H1 (cell line): ENCODE results near the gene ISG20L2. TPM values are rescaled to one million over a fixed set of nuclear protein-coding genes. Genes with fewer than 3 reads are reported as not detected.

ENCODE experiments used
- CTCF ChIA-PET: fragments of 300-600 bp; sonication (Branson Sonifier 250); formaldehyde crosslinking; loops from one replicate; lab custom pipeline; 2021; ENCODE audit not compliant: partially characterized antibody; lab: Charles Lee
- POLR2A ChIA-PET: fragments of 300-600 bp; sonication (Branson Sonifier 250); formaldehyde crosslinking; loops from one replicate; lab custom pipeline; 2021; ENCODE audit warnings: inconsistent platforms; ENCODE audit not compliant: partially characterized antibody; lab: Charles Lee
- DNase-seq, 2 experiments: peaks; one replicate each; pipeline versions ENCODE4 v3.0.0 to v3.0.0-alpha.2; 2010 to 2022; ENCODE audit warnings: low spot score in 2 of 2, low read depth in 1 of 2, mixed read lengths in 1 of 2
- FAIRE-seq: peaks from 2 replicates; lab custom pipeline; 2011; peaks lifted over from hg19 to GRCh38; lab: Jason Lieb, UNC
- H2AFZ ChIP-seq: 2 replicates; pipeline ENCODE4 v1.8.1; 2012; ENCODE audit warnings: low read length, inconsistent platforms
- H2AK5ac ChIP-seq: 2 replicates; pipeline ENCODE4 v1.6.1; 2013; ENCODE audit warnings: low read depth, low read length
- H2BK120ac ChIP-seq: replicated peaks from 2 replicates; pipeline ENCODE3; 2013; ENCODE audit warnings: low read depth, low read length, inconsistent platforms
- H2BK12ac ChIP-seq: 2 replicates; pipeline ENCODE4 v1.6.1; 2013; ENCODE audit warnings: low read depth, low read length
- H2BK15ac ChIP-seq: 2 replicates; pipeline ENCODE4 v1.6.1; 2013; ENCODE audit warnings: low read length
- H2BK20ac ChIP-seq: 2 replicates; pipeline ENCODE4 v1.6.1; 2013; ENCODE audit warnings: low read length
- H2BK5ac ChIP-seq: 2 replicates; pipeline ENCODE4 v1.6.1; 2013; ENCODE audit warnings: low read depth, low read length
- H3K14ac ChIP-seq: 2 replicates; pipeline ENCODE4 v1.6.1; 2013; ENCODE audit warnings: inconsistent platforms; ENCODE audit not compliant: insufficient read length
- H3K18ac ChIP-seq: 2 replicates; pipeline ENCODE4 v1.6.1; 2013; ENCODE audit warnings: low read length; ENCODE audit errors: extremely low read depth
- H3K23ac ChIP-seq: 2 replicates; pipeline ENCODE4 v1.6.1; 2013; ENCODE audit warnings: inconsistent platforms; ENCODE audit not compliant: insufficient read length
- H3K23me2 ChIP-seq: 2 replicates; pipeline ENCODE4 v1.6.1; 2013; ENCODE audit warnings: low read depth, low read length
- H3K27ac ChIP-seq: 2 replicates; pipeline ENCODE4 v1.6.1; 2011; ENCODE audit warnings: low read depth, low read length, inconsistent platforms
- H3K27me3 ChIP-seq, 4 experiments: replicated peaks in 1 of 4; 1 replicate in 1 of 4; 2 replicates in 3 of 4; pipeline versions ENCODE4 v1.6.1 to v1.8.1; 2011 to 2013; ENCODE audit warnings: low read length in 3 of 4, mild to moderate bottlenecking in 3 of 4, inconsistent platforms in 2 of 4, mixed read lengths in 2 of 4, moderate library complexity in 1 of 4; ENCODE audit not compliant: control insufficient read depth in 3 of 4, insufficient read depth in 3 of 4; ENCODE audit errors: extremely low read depth in 1 of 4
- H3K36me3 ChIP-seq, 4 experiments: 2 replicates each; pipeline versions ENCODE4 v1.6.1 to v1.8.1; 2011 to 2013; ENCODE audit warnings: mild to moderate bottlenecking in 4 of 4, low read length in 3 of 4, moderate library complexity in 2 of 4, control low read depth in 1 of 4, inconsistent platforms in 1 of 4; ENCODE audit not compliant: insufficient read depth in 4 of 4, control insufficient read depth in 2 of 4
- H3K4ac ChIP-seq: replicated peaks from 2 replicates; pipeline ENCODE3; 2013; ENCODE audit warnings: low read length, low read depth, mixed read lengths, inconsistent platforms; ENCODE audit not compliant: insufficient read length
- H3K4me1 ChIP-seq, 4 experiments: replicated peaks in 1 of 4; 1 replicate in 1 of 4; 2 replicates in 3 of 4; pipeline versions ENCODE4 v1.6.1 to v1.8.1; 2011 to 2013; ENCODE audit warnings: low read length in 3 of 4, inconsistent platforms in 2 of 4, mixed read lengths in 1 of 4; ENCODE audit not compliant: insufficient read depth in 4 of 4, control insufficient read depth in 3 of 4
- H3K4me2 ChIP-seq, 2 experiments: 2 replicates each; pipeline versions ENCODE4 v1.6.1 to v1.8.1; 2011 to 2013; ENCODE audit warnings: low read depth in 2 of 2, low read length in 2 of 2, control low read depth in 1 of 2, inconsistent platforms in 1 of 2, mild to moderate bottlenecking in 1 of 2; ENCODE audit not compliant: insufficient read depth in 1 of 2
- H3K4me3 ChIP-seq, 4 experiments: fragments of 200-600, 300-600 bp in 1 of 4; sonication (generic), shearing (Covaris generic), sonication (Bioruptor Twin) in 1 of 4; 2 replicates each; pipeline versions ENCODE4 v1.5.1 to v1.8.1; 2011 to 2016; ENCODE audit warnings: low read length in 4 of 4, low read depth in 3 of 4, control low read depth in 2 of 4, inconsistent platforms in 2 of 4, mild to moderate bottlenecking in 2 of 4, mixed read lengths in 1 of 4, moderate library complexity in 1 of 4; ENCODE audit not compliant: insufficient read depth in 2 of 4; ENCODE audit errors: extremely low read depth in 1 of 4
- H3K56ac ChIP-seq: replicated peaks from 2 replicates; pipeline ENCODE3; 2013; ENCODE audit warnings: low read depth, mild to moderate bottlenecking, mixed read lengths, low read length, inconsistent platforms; ENCODE audit not compliant: insufficient read length
- H3K79me1 ChIP-seq: 2 replicates; pipeline ENCODE4 v1.6.1; 2013; ENCODE audit warnings: low read depth, low read length, control low read depth
- H3K79me2 ChIP-seq, 2 experiments: 2 replicates each; pipeline versions ENCODE4 v1.6.1 to v1.8.1; 2012 to 2013; ENCODE audit warnings: low read length in 2 of 2, mild to moderate bottlenecking in 2 of 2, inconsistent platforms in 1 of 2; ENCODE audit not compliant: insufficient read depth in 2 of 2, control insufficient read depth in 1 of 2
- H3K9ac ChIP-seq, 4 experiments: replicated peaks in 1 of 4; 1 replicate in 1 of 4; 2 replicates in 3 of 4; pipeline versions ENCODE4 v1.6.1 to v1.8.1; 2011 to 2013; ENCODE audit warnings: low read depth in 3 of 4, low read length in 3 of 4, control low read depth in 2 of 4, mild to moderate bottlenecking in 2 of 4, moderate library complexity in 2 of 4, inconsistent platforms in 1 of 4; ENCODE audit errors: extremely low read depth in 1 of 4
- H3K9me3 ChIP-seq, 2 experiments: 2 replicates each; pipeline versions ENCODE4 v1.6.1 to v1.8.1; 2012 to 2013; ENCODE audit warnings: mild to moderate bottlenecking in 2 of 2, moderate library complexity in 2 of 2, control low read depth in 1 of 2, inconsistent platforms in 1 of 2, low read depth in 1 of 2, low read length in 1 of 2, mixed read lengths in 1 of 2; ENCODE audit not compliant: insufficient read depth in 2 of 2
- H4K20me1 ChIP-seq, 2 experiments: replicated peaks in 1 of 2; 2 replicates each; pipeline versions ENCODE3 to v1.8.1; 2011 to 2013; ENCODE audit warnings: inconsistent platforms in 2 of 2, low read length in 2 of 2, mild to moderate bottlenecking in 1 of 2; ENCODE audit not compliant: insufficient read depth in 2 of 2, control insufficient read depth in 1 of 2
- H4K5ac ChIP-seq: 2 replicates; pipeline ENCODE4 v1.6.1; 2013; ENCODE audit warnings: low read length, low read depth, mixed read lengths, inconsistent platforms; ENCODE audit not compliant: insufficient read length
- H4K8ac ChIP-seq: 2 replicates; pipeline ENCODE4 v1.8.0; 2013; ENCODE audit warnings: mild to moderate bottlenecking, moderate library complexity, low read length, inconsistent platforms; ENCODE audit not compliant: insufficient read depth; ENCODE audit errors: extremely low read depth
- H4K91ac ChIP-seq: replicated peaks from 2 replicates; pipeline ENCODE3; 2013; ENCODE audit warnings: low read length, mixed read lengths, inconsistent platforms; ENCODE audit not compliant: insufficient read length
- CBX8 ChIP-seq: fragments of 300-800, 300-1000 bp; sonication (generic); IDR thresholded peaks from 2 replicates; pipeline ENCODE4 v1.7.1; 2016; ENCODE audit warnings: low read depth, low read length, borderline replicate concordance
- CHD1 ChIP-seq: IDR thresholded peaks from 2 replicates; pipeline ENCODE4 v1.6.1; 2012; ENCODE audit warnings: low read depth, low read length, improper control_type of control experiment
- CREB1 ChIP-seq: IDR thresholded peaks from 2 replicates; pipeline ENCODE4 v1.6.1; 2012; ENCODE audit warnings: inconsistent platforms
- EP300 ChIP-seq, 2 experiments: IDR thresholded peaks; 1 replicate in 1 of 2; 2 replicates in 1 of 2; pipeline ENCODE4 v1.6.1; 2011 to 2012; ENCODE audit warnings: low read depth in 2 of 2, low read length in 2 of 2, mild to moderate bottlenecking in 2 of 2, borderline replicate concordance in 1 of 2, inconsistent platforms in 1 of 2, moderate library complexity in 1 of 2
- GTF2F1 ChIP-seq: IDR thresholded peaks from 2 replicates; pipeline ENCODE4 v1.6.1; 2012; ENCODE audit warnings: low read depth, low read length, improper control_type of control experiment, borderline replicate concordance
- JUN ChIP-seq: IDR thresholded peaks from 2 replicates; pipeline ENCODE4 v1.6.1; 2011; ENCODE audit warnings: low read depth, mild to moderate bottlenecking, improper control_type of control experiment, low read length
- MAFK ChIP-seq: IDR thresholded peaks from 2 replicates; pipeline ENCODE4 v1.6.1; 2012; ENCODE audit warnings: low read depth, mild to moderate bottlenecking, improper control_type of control experiment, low read length
- RAD21 ChIP-seq, 2 experiments: IDR thresholded peaks in 1 of 2; conservative IDR thresholded peaks in 1 of 2; 2 replicates each; pipeline ENCODE4 v1.6.1; 2011; ENCODE audit warnings: low read depth in 2 of 2, low read length in 2 of 2, improper control_type of control experiment in 1 of 2, inconsistent platforms in 1 of 2, mild to moderate bottlenecking in 1 of 2, moderate library complexity in 1 of 2
- RXRA ChIP-seq: IDR thresholded peaks from 2 replicates; pipeline ENCODE4 v1.6.1; 2011; ENCODE audit warnings: low read depth, mild to moderate bottlenecking, low read length, moderate library complexity; ENCODE audit not compliant: insufficient read depth
- SP1 ChIP-seq: IDR thresholded peaks from 2 replicates; pipeline ENCODE4 v1.6.1; 2011; ENCODE audit warnings: low read depth, low read length
- TBP ChIP-seq: IDR thresholded peaks from 2 replicates; pipeline ENCODE4 v1.6.1; 2011; ENCODE audit warnings: low read depth, low read length, improper control_type of control experiment
- ZNF274 ChIP-seq: IDR thresholded peaks from 2 replicates; pipeline ENCODE4 v1.7.0; 2012; ENCODE audit warnings: low read length, borderline replicate concordance; ENCODE audit errors: extremely low read depth
- WGBS, 2 experiments: shearing (Covaris generic) in 1 of 2; methylation state at CpG; one replicate each; pipeline versions ENCODE4 v1.1.6 to v1.1.7; 2013 to 2015; ENCODE audit warnings: low lambda C conversion rate in 2 of 2, mixed read lengths in 2 of 2, inconsistent platforms in 1 of 2, low coverage in 1 of 2, missing lambda C conversion rate in 1 of 2; ENCODE audit not compliant: insufficient replicate concordance in 2 of 2, insufficient coverage in 1 of 2, insufficient read length in 1 of 2; ENCODE audit errors: extremely low coverage in 1 of 2, missing lambda C conversion rate in 1 of 2; 5-methylcytosine and 5-hydroxymethylcytosine counted together
- polyA plus RNA-seq, 7 experiments: library from polyadenylated mRNA; depleted of rRNA in 3 of 7; stranded (reverse) in 5 of 7; unstranded in 2 of 7; fragments of >200 nt in 5 of 7; fragments of 200-250 nt in 2 of 7; gene quantifications; 1 replicate in 5 of 7; 2 replicates in 1 of 7; 4 replicates in 1 of 7; pipeline versions ENCODE4 v1.2.1 to v1.2.3, GENCODE V29; 2011 to 2013; ENCODE audit warnings: missing spikeins in 2 of 7, mixed read lengths in 2 of 7
- total RNA-seq: library from RNA; stranded (reverse); fragmentation: NEBNext Ultra II Directional; extraction: Animal tissue kit (Norgen Biotek cat#: 25700); gene quantifications from 2 replicates; pipeline ENCODE4 v1.2.1, GENCODE V29; 2021

ISG20L2 gene
- total and polyA plus RNA-seq, 2 of the 8 experiments (the other 6 are each of a cell fraction or from before 2014, with no cell fraction given) = 47.5 to 53.0 TPM

DNA sequence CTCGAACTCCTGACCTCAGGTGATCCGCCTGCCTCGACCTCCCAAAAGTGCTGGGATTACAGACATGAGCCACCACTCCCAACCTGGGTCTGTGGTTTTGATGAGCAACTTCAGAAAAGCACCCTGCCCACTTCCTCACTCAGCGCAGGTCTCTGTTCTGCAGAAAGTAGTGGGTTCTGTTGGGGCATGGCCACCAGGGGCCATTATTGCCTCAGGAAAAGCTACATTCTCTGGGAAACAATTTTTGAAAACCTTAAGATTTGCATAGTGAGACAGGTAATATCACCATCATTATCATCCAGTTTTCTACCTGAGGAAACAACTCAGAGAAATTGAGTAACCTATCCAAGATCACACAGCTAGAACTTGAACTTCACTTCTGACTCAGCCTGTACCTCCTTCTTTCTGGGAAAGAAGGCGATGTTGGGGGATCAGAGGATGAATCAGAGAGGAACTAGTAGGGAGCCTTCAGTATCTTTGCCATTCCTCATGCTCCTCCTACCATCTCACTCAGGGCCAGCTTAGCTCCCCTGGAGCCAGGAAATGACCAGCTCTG is 44.3 kb downstream of the ISG20L2 start:
- Histone ChIP-seq H3K9ac (no peak overlapping the region), H3K4me2 (no peak overlapping the region), H2BK120ac (no peak overlapping the region), H4K20me1 (no peaks in the 10 kb centered on the region), H3K23me2 (no peaks in the 10 kb centered on the region; the same call in 1 of the 2 replicates), H2BK12ac (no peak overlapping the region), H2AK5ac (no peak overlapping the region), H2BK15ac (no peak overlapping the region), H4K5ac (no peak overlapping the region), H2BK20ac (no peak overlapping the region), H3K23ac (no peak overlapping the region), H3K4me3 (no peak overlapping the region), H3K79me1 (no peaks in the 10 kb centered on the region), H3K36me3 (no peaks in the 10 kb centered on the region), H3K79me2 (no peaks in the 10 kb centered on the region), H4K8ac (no peak overlapping the region), H3K4ac (no peak overlapping the region), H3K14ac (no peak overlapping the region), H4K91ac (no peak overlapping the region), H3K56ac (no peak overlapping the region), H3K27ac (no peak overlapping the region), H3K18ac (no peak overlapping the region), H2AFZ (no peak overlapping the region), H3K9me3 (no peaks in the 10 kb centered on the region), H2BK5ac (no peak overlapping the region), H3K4me1 (peaks cover 0 to 10% (median 2%) of the 10 kb centered on the region in 4 experiments; a peak in 4 of 7 replicates), H3K27me3 (no peaks in the 10 kb centered on the region; a peak in 1 of 7 replicates)
- ChIA-PET CTCF (interaction anchor here (1.0 to 66.0 kb wide), 10 partner anchors 3 to 205 kb away, joined by 3 to 4284 read pairs (median 68); partner anchors contain the start of genes BCAN, CRABP2, HAPLN2 and HDGF), POLR2A (interaction anchor here (1.2 to 12.8 kb wide), 5 partner anchors 9 to 42 kb away, joined by 5 to 208 read pairs (median 17); partner anchors contain the start of genes CRABP2 and NES)
- WGBS, 2 experiments = 86% methylated on average over 5 of the region's 5 CpGs; no CpG with 5 or more reads in 1 of the 2 experiments
- no peak for FAIRE-seq
- DNase-seq = no peak
- TF ChIP-seq GTF2F1 (no peak), MAFK (no peak), EP300 (IDR thresholded peaks at IDR 0.05; ENCODE audit: borderline replicate concordance in 1 of 2, low read depth in 2 of 2, low read length in 2 of 2) (no peak), CBX8 (no peak), RXRA (no peak), TBP (no peak), CREB1 (no peak), RAD21 (IDR thresholded peaks at IDR 0.05 in 1 of 2, conservative IDR thresholded peaks at IDR 0.05 in 1 of 2; ENCODE audit: low read depth in 2 of 2, low read length in 2 of 2) (peak; percentile 52 to 58), SP1 (no peak), ZNF274 (no peak), JUN (no peak), CHD1 (no peak)
